ENCODE measurements around the gene PGBD2. TPM values are rescaled to one million over a fixed set of nuclear protein-coding genes. Genes with fewer than 3 reads are reported as not detected.

The PGBD2 gene
- total and polyA plus RNA-seq, 9 of the 15 experiments (the other 6 are each of a cell fraction or from before 2014, with no cell fraction given), result 11.9 to 21.8 (median 14.7) TPM

- TF ChIP-seq E2F8 (IDR thresholded peaks at IDR 0.05; ENCODE audit: low read depth, partially characterized antibody) (no peak), CREM (IDR thresholded peaks at IDR 0.05; ENCODE audit: low read depth) (0 out of 2 replicates have a peak, but pooled peaks have one; percentile 10), ZNF512 (tag; IDR thresholded peaks at IDR 0.05) (no peak), MAZ (CRISPR knock-in tag; conservative IDR thresholded peaks at IDR 0.05 in 1 of 2, IDR thresholded peaks at IDR 0.05 in 1 of 2) (no peak), ASH1L (IDR thresholded peaks at IDR 0.05; ENCODE audit: borderline replicate concordance, low read depth, partially characterized antibody) (peak; percentile 29), ESRRA (IDR thresholded peaks at IDR 0.05; ENCODE audit: borderline replicate concordance, low read depth) (no peak), RFX5 (IDR thresholded peaks at IDR 0.05; ENCODE audit: low read depth, low read length) (no peak), NUFIP1 (IDR thresholded peaks at IDR 0.05; ENCODE audit: partially characterized antibody) (peak; percentile 77), HMG20A (CRISPR knock-in tag; conservative IDR thresholded peaks at IDR 0.05) (no peak), PRPF4 (IDR thresholded peaks at IDR 0.05; ENCODE audit: insufficient read depth, low read depth, low read length, poor library complexity, severe bottlenecking) (no peak), CBFB (CRISPR knock-in tag; IDR thresholded peaks at IDR 0.05) (0 out of 2 replicates have a peak, but pooled peaks have one; percentile 64), HDAC3 (IDR thresholded peaks at IDR 0.05; ENCODE audit: borderline replicate concordance, partially characterized antibody) (no peak), ZFP1 (CRISPR knock-in tag; IDR thresholded peaks at IDR 0.05) (no peak), ZNF184 (CRISPR knock-in tag; IDR thresholded peaks at IDR 0.05) (no peak), SNAPC5 (CRISPR knock-in tag; IDR thresholded peaks at IDR 0.05) (no peak), USF1 (CRISPR knock-in tag; IDR thresholded peaks at IDR 0.05) (no peak), THRAP3 (IDR thresholded peaks at IDR 0.05; ENCODE audit: borderline replicate concordance) (peak; percentile 87), CLOCK (CRISPR knock-in tag; IDR thresholded peaks at IDR 0.05; ENCODE audit: borderline replicate concordance) (no peak), RNF2 (IDR thresholded peaks at IDR 0.05) (no peak)
These were observed 15.2 kb upstream of the PGBD2 start (continued) for GRCh38 chr1:248890549-248891498.
